GM18505 (cell line): ENCODE measurements around the gene SDR9C7.
"Not testable (repeated sequence)": the region's sequence is repeated elsewhere in the genome, so short reads cannot be mapped to it uniquely, and the experiment has no call there.

Experiments
- ATAC-seq: cut with Tn5 transposase; IDR thresholded peaks from one replicate; pipeline ENCODE4 v1.9.1; 2021; ENCODE audit not compliant: unreplicated experiment
- POLR2A ChIP-seq: IDR thresholded peaks from 4 replicates; pipeline ENCODE4 v1.6.1; 2011; ENCODE audit warnings: borderline replicate concordance; ENCODE audit not compliant: insufficient read depth, insufficient read length; ENCODE audit errors: extremely low read depth

SDR9C7 gene

DNA sequence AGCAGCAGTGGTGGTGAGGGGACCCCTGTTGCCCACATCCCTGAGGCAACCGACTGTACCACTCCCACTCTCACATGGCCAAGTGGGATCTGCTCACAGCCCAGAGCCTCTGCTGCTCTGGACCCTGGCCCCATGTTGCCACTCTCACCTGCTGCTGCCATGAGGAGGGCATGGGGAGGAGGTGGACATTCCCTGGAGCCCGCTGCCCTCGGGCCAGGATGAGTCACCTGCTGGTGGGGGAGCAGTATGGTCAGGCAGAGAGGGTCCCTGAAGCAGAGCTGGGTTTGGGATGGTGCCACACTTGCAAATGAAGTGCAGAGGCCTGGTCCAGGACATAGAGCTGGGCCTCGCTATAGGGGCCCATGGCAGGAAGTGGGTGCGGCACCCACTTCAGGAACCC, 26.1 kb downstream of the SDR9C7 start:
- TF ChIP-seq POLR2A, result no peak
- ATAC-seq, result no peak

DNA sequence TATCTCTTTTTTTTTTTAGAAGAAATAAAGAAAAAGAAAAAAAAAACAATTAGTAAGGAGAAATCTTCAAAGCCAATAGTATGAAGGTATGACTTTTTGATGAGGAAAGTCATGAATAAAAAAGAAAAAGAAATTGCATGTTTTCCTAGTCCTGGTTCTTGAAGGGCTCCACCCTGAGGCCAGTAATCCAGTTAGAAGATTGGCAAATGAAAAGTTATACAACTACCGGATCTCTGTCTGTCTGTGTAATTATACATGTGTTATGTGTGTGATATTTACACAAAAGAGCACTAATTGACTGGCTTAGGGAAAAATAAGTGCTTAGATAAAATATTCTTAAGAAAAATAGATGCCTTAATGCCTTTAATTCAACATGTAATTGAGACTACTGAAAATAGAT, 28.4 kb downstream of the SDR9C7 start:
- no peak for ATAC-seq
- TF ChIP-seq POLR2A, result no peak

DNA sequence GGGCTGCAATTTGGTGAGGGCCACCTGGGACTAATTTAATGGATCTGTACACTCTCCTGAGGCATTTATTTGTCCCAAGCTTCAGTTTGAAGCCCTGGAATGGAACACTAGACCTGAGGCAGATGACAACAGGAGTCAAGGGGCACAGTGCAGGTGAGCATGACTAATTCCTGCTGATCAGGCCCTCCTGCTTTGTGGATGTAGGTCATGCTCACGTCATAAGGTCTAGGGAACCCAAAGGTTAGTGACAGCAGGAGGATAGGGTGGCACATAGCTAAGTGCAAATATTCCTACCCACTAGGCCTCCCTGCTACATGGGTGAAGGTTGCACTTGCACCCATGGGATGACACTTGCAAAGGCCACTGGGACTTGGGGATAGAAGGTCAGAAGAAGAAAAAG, 30.8 kb downstream of the SDR9C7 start:
- ATAC-seq, result no peak
- TF ChIP-seq POLR2A, result no peak

DNA sequence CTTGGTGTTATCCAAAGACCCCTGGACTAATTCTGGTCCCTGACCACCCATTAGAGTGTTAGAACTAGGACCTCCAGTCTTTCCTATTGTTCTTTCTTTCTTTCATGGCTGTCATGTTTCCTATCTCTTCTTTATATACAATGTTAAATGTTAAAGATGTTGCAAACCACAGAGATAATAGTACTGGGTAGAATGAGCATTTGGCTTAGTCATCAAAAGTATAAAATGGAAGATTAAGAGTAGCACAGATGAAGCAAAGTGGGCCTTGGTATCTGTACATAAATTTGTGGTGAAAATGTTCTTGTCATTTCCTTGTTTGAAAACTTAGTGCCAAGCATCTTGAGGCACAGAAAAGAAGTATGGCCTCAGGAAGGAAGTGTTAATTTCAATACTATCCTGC, 32.9 kb downstream of the SDR9C7 start:
- not testable (repeated sequence) for ATAC-seq

DNA sequence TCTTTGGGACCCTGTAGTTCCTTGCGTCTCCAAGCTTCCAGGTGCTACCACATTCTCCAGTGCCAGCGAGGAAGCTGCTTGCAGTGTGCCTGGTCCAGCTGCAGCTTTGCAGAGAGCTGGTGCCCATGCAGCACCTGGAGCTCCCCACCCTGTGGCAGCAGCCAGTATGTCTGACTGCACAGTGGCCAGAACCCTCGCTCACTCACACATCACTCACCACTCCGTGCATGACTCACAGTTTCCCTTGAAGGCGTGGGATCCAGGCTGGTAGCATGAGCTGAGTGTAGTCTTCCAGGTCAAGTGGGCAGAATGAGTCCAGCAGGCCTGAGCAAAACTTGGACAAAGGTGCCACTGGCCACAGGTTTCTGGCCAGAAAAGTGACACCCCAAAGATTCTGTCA, 33.6 kb downstream of the SDR9C7 start:
- TF ChIP-seq POLR2A, result no peak
- no peak for ATAC-seq

DNA sequence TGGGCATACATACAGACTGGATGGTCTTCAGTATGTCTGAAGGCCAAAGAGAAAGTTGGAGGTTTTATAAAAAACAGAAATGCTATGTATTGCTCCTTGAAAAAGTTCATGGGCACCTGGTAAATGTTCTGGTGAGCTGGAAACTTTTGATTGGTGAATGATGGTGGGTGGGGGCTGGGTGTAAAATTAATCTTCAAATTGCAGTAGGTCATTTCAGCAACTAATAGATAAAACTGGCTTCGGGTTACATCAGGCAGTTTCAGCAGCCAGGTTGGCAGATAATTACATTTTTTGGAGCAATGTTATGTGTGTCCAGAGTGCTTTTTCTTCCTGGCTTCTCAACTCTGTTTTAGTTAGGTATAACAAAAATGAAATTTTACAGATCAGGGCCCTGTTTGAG, 35.3 kb downstream of the SDR9C7 start:
- ATAC-seq, result no peak
- TF ChIP-seq POLR2A, result no peak

DNA sequence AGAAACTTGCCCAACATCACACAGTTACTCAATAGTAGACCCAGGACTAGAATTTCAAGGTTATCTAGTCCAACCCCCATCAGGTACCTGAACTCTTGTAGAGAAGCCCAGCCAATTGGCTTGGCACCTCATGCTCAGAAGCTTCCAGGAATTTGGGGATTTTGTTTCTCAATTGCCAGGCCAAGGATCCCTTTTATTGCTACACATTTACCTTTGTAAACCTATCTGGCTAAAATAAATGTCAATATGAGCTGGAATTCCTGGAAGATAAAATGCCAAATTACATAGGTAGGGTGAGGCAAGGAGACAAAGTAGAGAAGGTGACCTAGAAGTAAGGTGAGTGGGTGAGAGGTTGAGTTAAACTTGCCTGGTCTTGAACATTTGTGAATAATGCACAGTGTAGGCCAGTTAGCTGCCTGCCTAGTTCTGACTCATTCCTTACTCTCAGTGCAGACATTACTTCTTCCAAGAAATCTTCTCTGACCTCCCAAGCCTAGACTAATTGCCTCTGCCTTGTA, 36.3 kb downstream of the SDR9C7 start:
- TF ChIP-seq POLR2A, result no peak
- no peak for ATAC-seq

DNA sequence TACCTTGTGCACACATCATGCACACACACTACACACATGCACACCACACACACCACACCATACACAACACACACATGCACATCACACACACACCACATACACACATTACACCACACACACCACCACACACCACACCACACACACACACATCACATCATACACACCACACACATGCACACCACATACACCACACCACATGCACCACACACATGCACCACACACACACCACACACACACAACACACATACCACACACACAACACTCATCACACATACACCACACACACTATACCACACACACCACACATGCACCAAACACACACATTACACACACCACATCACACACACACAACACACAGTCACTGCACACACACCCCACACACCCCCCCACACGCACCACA, 38.1 kb downstream of the SDR9C7 start:
- ATAC-seq, result no peak
- no peak for TF ChIP-seq POLR2A

DNA sequence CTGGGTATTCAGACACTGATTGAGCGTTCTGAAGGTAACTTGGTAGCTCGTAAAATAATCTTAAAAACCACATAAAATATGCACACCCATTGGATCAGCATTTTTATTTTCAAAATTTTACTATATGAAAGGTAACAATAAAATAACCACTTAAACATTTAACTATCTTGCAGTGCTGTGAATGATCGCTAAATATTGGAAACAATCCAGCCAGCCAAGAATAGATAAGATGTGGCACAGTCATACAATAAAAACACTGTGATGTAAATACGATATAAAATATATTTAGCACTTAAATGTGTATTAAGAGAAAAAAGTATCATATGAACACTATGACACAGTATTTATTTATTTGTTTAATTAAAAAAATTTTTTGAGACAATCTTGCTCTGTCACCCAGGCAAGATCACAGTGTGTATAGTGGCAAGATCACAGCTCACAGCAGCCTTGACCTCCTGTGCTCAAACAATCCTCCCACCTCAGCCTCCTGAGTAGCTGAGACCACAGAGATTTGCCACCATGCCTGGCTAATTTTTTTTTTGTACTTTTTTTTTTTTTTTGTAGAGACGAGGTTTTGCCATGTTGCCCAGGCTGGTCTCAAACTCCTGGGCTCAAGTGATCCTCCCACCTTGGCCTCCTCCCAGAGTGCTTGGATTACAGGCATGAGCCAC, 39.4 kb downstream of the SDR9C7 start:
- no peak for ATAC-seq
- no peak for TF ChIP-seq POLR2A

DNA sequence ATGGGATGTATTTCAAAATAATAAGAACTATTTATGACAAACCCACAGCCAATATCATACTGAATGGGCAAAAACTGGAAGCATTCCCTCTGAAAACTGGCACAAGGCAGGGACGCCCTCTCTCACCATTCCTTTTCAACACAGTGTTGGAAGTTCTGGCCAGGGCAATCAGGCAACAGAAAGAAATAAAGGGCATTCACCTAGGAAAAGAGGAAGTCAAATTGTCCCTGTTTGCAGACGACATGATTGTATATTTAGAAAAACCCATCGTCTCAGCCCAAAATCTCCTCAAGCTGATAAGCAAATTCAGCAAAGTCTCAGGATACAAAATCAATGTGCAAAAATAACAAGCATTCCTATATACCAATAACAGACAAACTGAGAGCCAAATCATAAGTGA, 42.3 kb downstream of the SDR9C7 start:
- not testable (repeated sequence) for ATAC-seq

DNA sequence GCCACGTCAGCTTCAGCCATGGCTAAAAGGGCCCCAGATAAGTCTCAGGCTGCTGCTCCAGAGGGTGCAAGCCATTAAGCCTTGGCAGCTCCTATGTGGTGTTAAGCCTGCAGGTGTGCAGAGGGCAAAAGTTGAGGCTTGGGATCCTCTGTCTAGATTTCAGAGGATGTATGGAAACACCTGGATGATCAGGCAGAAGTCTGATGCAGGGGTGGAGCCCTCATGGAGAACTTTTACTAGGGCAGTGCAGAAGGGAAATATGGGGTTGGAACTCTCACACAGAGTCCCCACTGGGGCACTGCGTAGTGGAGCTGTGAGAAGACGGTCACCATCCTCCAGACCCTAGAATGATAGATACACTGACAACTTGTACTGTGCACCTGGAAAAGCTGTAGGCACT, 47.9 kb downstream of the SDR9C7 start:
- no peak for ATAC-seq
- TF ChIP-seq POLR2A, result no peak

DNA sequence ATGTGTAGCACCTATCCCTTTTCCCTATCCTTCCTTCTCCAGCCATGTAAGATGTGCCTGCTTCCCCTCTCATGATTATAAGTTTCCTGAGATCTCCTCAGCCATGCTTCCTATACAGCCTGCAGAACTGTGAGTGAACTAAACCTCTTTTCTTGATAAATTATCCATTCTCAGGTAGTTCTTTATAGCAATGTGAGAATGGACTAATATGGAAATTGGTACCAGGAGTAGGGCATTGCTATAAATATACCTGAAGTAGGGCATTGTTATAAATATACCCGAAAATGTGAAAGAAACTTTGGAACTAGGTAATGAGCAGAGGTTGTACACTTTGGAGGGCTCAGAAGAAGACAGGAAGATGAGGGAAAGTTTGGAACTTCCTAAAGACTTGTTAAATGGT, 48.9 kb downstream of the SDR9C7 start:
- ATAC-seq, result no peak
- TF ChIP-seq POLR2A, result no peak

DNA sequence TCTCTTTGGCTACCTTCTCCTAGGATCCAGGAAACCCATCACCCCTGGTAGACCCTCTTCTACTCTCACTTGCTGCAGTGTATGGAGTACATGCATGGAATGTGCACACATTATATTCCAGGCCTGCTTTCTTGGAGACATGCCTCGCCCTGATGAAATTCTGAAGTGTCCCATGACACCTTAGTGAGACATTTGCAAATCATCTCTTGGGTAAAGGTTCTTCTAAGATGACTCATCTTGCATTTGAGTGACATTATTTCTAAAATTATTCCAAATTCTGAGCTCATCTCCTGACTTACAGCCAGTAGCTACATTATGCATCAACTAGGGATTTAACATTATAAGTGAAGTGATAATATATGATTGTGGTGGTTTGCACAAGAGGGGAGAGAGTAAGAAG, 49.8 kb downstream of the SDR9C7 start:
- ATAC-seq, result no peak
- TF ChIP-seq POLR2A, result no peak

DNA sequence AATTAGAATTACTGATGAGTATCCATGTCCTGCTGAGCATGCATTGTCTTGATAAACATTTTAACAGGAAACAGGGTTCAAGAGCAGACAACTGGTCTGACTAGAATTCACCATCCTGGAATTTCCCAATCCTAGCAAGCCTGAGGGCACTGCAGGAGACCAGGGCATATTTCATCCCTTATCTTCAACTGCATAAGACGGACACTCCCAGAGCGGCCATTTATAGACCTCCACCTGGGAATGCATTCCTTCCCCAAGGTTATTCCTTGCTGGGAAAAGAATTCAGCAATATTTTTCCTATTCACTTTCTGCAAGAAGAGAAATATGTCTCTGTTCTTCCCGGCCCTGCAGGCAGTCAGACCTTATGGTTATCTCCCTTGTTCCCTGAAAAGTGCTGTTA, 51.8 kb downstream of the SDR9C7 start:
- ATAC-seq, result not testable (repeated sequence)
